Astrocyte (in vitro differentiated cells and primary cell): ENCODE data around the gene PCSK2.

Experiments used
- EZH2 ChIP-seq: IDR thresholded peaks from 2 replicates; pipeline ENCODE4 v1.6.1; 2012; ENCODE audit warnings: mild to moderate bottlenecking, low read length, inconsistent platforms; ENCODE audit not compliant: insufficient read depth
- TF ChIP-seq, protein P1 (sequence below): IDR thresholded peaks from 2 replicates; pipeline ENCODE4 v1.5.1; 2011; ENCODE audit warnings: low read depth, mild to moderate bottlenecking, inconsistent platforms, low read length, moderate library complexity; ENCODE audit not compliant: insufficient read depth

DNA sequence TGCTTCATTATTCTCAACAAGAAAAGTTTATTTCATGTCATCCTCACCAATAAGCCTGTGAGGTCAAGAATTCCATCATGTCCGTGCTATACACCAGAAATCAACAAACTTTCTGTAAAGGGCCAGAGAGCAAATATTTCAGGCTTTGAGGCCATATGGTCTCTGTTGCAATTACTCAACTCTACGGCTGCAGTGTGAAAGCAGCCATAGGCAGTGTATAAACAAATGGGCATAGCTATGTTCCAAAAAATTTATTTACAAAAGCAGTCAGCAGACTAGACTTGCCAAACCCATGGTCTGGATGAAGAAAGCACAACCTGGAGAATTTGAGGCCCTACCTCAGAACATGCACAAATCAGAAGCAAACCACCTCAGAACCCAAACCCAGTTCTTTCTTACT, 118.5 kb downstream of the PCSK2 start:
- TF ChIP-seq, protein P1, sequence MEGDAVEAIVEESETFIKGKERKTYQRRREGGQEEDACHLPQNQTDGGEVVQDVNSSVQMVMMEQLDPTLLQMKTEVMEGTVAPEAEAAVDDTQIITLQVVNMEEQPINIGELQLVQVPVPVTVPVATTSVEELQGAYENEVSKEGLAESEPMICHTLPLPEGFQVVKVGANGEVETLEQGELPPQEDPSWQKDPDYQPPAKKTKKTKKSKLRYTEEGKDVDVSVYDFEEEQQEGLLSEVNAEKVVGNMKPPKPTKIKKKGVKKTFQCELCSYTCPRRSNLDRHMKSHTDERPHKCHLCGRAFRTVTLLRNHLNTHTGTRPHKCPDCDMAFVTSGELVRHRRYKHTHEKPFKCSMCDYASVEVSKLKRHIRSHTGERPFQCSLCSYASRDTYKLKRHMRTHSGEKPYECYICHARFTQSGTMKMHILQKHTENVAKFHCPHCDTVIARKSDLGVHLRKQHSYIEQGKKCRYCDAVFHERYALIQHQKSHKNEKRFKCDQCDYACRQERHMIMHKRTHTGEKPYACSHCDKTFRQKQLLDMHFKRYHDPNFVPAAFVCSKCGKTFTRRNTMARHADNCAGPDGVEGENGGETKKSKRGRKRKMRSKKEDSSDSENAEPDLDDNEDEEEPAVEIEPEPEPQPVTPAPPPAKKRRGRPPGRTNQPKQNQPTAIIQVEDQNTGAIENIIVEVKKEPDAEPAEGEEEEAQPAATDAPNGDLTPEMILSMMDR, result no peak
- no peak for TF ChIP-seq EZH2
